ENCODE data around the gene GNAQ. TPM values are rescaled to one million over a fixed set of nuclear protein-coding genes. Genes with fewer than 3 reads are reported as not detected.

The GNAQ gene
- total RNA-seq, 1 experiment from 2014 or later: 28.7 TPM

GRCh38 chr9:77857513-77858259 is 173.9 kb downstream of the GNAQ start:
- Histone ChIP-seq H2AFZ (ENCODE audit: low read depth, low read length, poor library complexity, severe bottlenecking) (no peak overlapping the region), H3K27ac (ENCODE audit: low read depth, low read length) (no peak overlapping the region), H3K36me3 (ENCODE audit: control insufficient read depth in 1 of 2, insufficient read depth in 2 of 2, low read length in 2 of 2) (no peaks in the 10 kb centered on the region), H3K9ac (ENCODE audit: low read length) (no peak overlapping the region), H3K4me1 (ENCODE audit: control insufficient read depth in 1 of 2, insufficient read depth in 2 of 2, low read length in 2 of 2) (no peaks in the 10 kb centered on the region; a peak in 1 of 4 replicates), H3K9me2 (ENCODE audit: insufficient read depth) (no peaks in the 10 kb centered on the region), H3K4me3 (replicated peaks in 1 of 2; ENCODE audit: low read depth in 1 of 2, low read length in 2 of 2) (no peak overlapping the region), H3K4me2 (ENCODE audit: low read length) (no peak overlapping the region), H3K9me3 (ENCODE audit: control insufficient read depth in 1 of 2, insufficient read depth in 1 of 2, low read depth in 1 of 2, low read length in 2 of 2) (no peaks in the 10 kb centered on the region), H3K27me3 (ENCODE audit: insufficient read depth, low read length) (no peaks in the 10 kb centered on the region), H3K79me2 (ENCODE audit: insufficient read depth, low read length) (no peaks in the 10 kb centered on the region), H4K20me1 (ENCODE audit: insufficient read depth) (no peaks in the 10 kb centered on the region)
- ChIA-PET POLR2A (no interaction called here), RAD21 (ENCODE audit: low non-redundant PET in 1 of 2, low total read pairs in 2 of 2, uncharacterized antibody in 2 of 2, unreplicated experiment in 2 of 2) (no interaction called here), CTCF (no interaction called here)
- BruUV-seq (replicated peaks): no TSS peak
- DNase-seq (ENCODE audit: low read depth, low spot score): no peak
- no peak for ATAC-seq
- intact Hi-C loops (cut with micrococcal nuclease): no loop called here
- no peak for TF ChIP-seq SRF (IDR thresholded peaks at IDR 0.05; ENCODE audit: low read depth)
- no peak for TF ChIP-seq JUND (IDR thresholded peaks at IDR 0.05)
- no peak for TF ChIP-seq CEBPB (IDR thresholded peaks at IDR 0.05; ENCODE audit: low read depth)

- H3K27ac ChIP-seq (ENCODE audit: low read depth, low read length): no peak overlapping the region
- no peaks in the 10 kb centered on the region for H3K27me3 ChIP-seq (ENCODE audit: insufficient read depth, low read length)
- ATAC-seq (no peak), DNase-seq (ENCODE audit: low read depth, low spot score) (no peak)
- TF ChIP-seq CTCF (IDR thresholded peaks at IDR 0.05 in 2 of 3, conservative IDR thresholded peaks at IDR 0.05 in 1 of 3; ENCODE audit: borderline replicate concordance in 1 of 3, insufficient read depth in 1 of 3, low read depth in 2 of 3, low read length in 2 of 3) (no peak), ZFX (IDR thresholded peaks at IDR 0.05) (no peak), MAX (IDR thresholded peaks at IDR 0.05) (no peak), ATF3 (IDR thresholded peaks at IDR 0.05) (no peak), SP1 (IDR thresholded peaks at IDR 0.05; ENCODE audit: low read depth) (no peak), CBX3 (IDR thresholded peaks at IDR 0.05; ENCODE audit: low read depth) (no peak), EZH2 (IDR thresholded peaks at IDR 0.05) (no peak), POLR2A (IDR thresholded peaks at IDR 0.05; ENCODE audit: borderline replicate concordance, extremely low read depth, insufficient read depth, insufficient read length) (no peak), EZH2phosphoT487 (IDR thresholded peaks at IDR 0.05; ENCODE audit: borderline replicate concordance) (no peak), TCF7L2 (IDR thresholded peaks at IDR 0.05; ENCODE audit: borderline replicate concordance, extremely low read depth, insufficient read depth, insufficient read length) (no peak)
- H3K4me3 ChIP-seq (replicated peaks in 1 of 2; ENCODE audit: low read depth in 1 of 2, low read length in 2 of 2): no peak overlapping the region
- H3K9ac ChIP-seq (ENCODE audit: low read length): no peak overlapping the region
- no TSS peak for BruUV-seq (replicated peaks)
- ChIA-PET CTCF (no interaction called here), POLR2A (no interaction called here), RAD21 (ENCODE audit: low non-redundant PET in 1 of 2, low total read pairs in 2 of 2, uncharacterized antibody in 2 of 2, unreplicated experiment in 2 of 2) (no interaction called here)
- H3K4me1 ChIP-seq (ENCODE audit: control insufficient read depth in 1 of 2, insufficient read depth in 2 of 2, low read length in 2 of 2): peaks cover 0 to 7% of the 10 kb centered on the region in 2 experiments; a peak in 1 of 4 replicates
- H3K79me2 ChIP-seq (ENCODE audit: insufficient read depth, low read length): no peaks in the 10 kb centered on the region
- intact Hi-C loops (cut with micrococcal nuclease): no loop called here
- no peaks in the 10 kb centered on the region for H4K20me1 ChIP-seq (ENCODE audit: insufficient read depth)
- no peak overlapping the region for H2AFZ ChIP-seq (ENCODE audit: low read depth, low read length, poor library complexity, severe bottlenecking)
- H3K4me2 ChIP-seq (ENCODE audit: low read length): no peak overlapping the region
- H3K36me3 ChIP-seq (ENCODE audit: control insufficient read depth in 1 of 2, insufficient read depth in 2 of 2, low read length in 2 of 2): no peaks in the 10 kb centered on the region
- H3K9me3 ChIP-seq (ENCODE audit: control insufficient read depth in 1 of 2, insufficient read depth in 1 of 2, low read depth in 1 of 2, low read length in 2 of 2): no peaks in the 10 kb centered on the region
- H3K9me2 ChIP-seq (ENCODE audit: insufficient read depth): no peaks in the 10 kb centered on the region
Observed at GRCh38 chr9:77856615-77857014, 175.0 kb downstream of the GNAQ start.
